Thyroid gland (tissue), 4 donors: ENCODE data around the gene OLA1.

ENCODE experiments used
- CTCF ChIP-seq, 6 experiments: fragments of 200-600 bp in 3 of 6; fragments of 450-650 bp in 3 of 6; sonication (generic) in 3 of 6; IDR thresholded peaks; one replicate each; pipeline ENCODE4 v1.5.1; 2016 to 2019; ENCODE audit warnings: antibody characterized with exemption in 6 of 6, mild to moderate bottlenecking in 2 of 6, inconsistent platforms in 1 of 6, moderate library complexity in 1 of 6
- POLR2A ChIP-seq, 2 donors: fragments of 450-650 bp; IDR thresholded peaks; one replicate each; pipeline ENCODE4 v1.6.1; 2017; ENCODE audit warnings: antibody characterized with exemption in 2 of 2, mild to moderate bottlenecking in 2 of 2, moderate library complexity in 1 of 2

- no peak for TF ChIP-seq CTCF (IDR thresholded peaks at IDR 0.05)
- TF ChIP-seq POLR2A (IDR thresholded peaks at IDR 0.05) = no peak
These were observed 18.0 kb upstream of the OLA1 start for GRCh38 chr2:174266288-174266687.
